Naive thymus-derived CD8-positive, alpha-beta T cell (primary cell): ENCODE results near the gene RAB29. TPM values are rescaled to one million over a fixed set of nuclear protein-coding genes. Genes with fewer than 3 reads are reported as not detected.
A peak's percentile ranks its signal among the peaks of the same experiment; 100 is the strongest.

Source experiments
- ATAC-seq, 2 donors: fragments of 150-1000 bp; cut with Tn5 transposase in 1 of 2; sonication (Bioruptor Pico), chemical (Tn5 transposase) in 1 of 2; 1 replicate in 1 of 2; 2 replicates in 1 of 2; pipeline ENCODE4 v1.10.0; 2021; ENCODE audit warnings: mild to moderate bottlenecking in 2 of 2, moderate library complexity in 2 of 2
- POLR2A ChIA-PET: fragments of 350-600 bp; sonication (Branson Sonifier 250); formaldehyde crosslinking; loops from one replicate; lab custom pipeline; 2021; ENCODE audit warnings: antibody characterized with exemption; lab: Charles Lee
- DNase-seq, 10 donors: peaks; one replicate each; pipeline versions ENCODE4 v3.0.0 to v3.0.0-alpha.2; 2020 to 2022
- H3K27ac Mint-ChIP-seq, 10 donors: one replicate each; pipeline ENCODE4 v1.8.0; 2020 to 2022; ENCODE audit warnings: mild to moderate bottlenecking in 10 of 10, mixed read lengths in 10 of 10, moderate library complexity in 4 of 10, inconsistent platforms in 1 of 10
- H3K27me3 Mint-ChIP-seq, 5 donors: one replicate each; pipeline ENCODE4 v1.8.0; 2021 to 2022; ENCODE audit warnings: mixed read lengths in 5 of 5
- H3K36me3 Mint-ChIP-seq, 3 donors: one replicate each; pipeline ENCODE4 v1.8.0; 2020 to 2022; ENCODE audit warnings: mixed read lengths in 3 of 3, mild to moderate bottlenecking in 2 of 3, inconsistent platforms in 1 of 3
- H3K4me1 Mint-ChIP-seq, 4 donors: one replicate each; pipeline ENCODE4 v1.8.0; 2021 to 2022; ENCODE audit warnings: mixed read lengths in 4 of 4
- H3K4me3 Mint-ChIP-seq, 10 donors: one replicate each; pipeline ENCODE4 v1.8.0; 2020 to 2022; ENCODE audit warnings: mild to moderate bottlenecking in 10 of 10, mixed read lengths in 10 of 10, moderate library complexity in 6 of 10, inconsistent platforms in 1 of 10
- H3K9me3 Mint-ChIP-seq, 9 donors: one replicate each; pipeline ENCODE4 v1.8.0; 2020 to 2022; ENCODE audit warnings: mixed read lengths in 9 of 9, mild to moderate bottlenecking in 3 of 9, inconsistent platforms in 1 of 9, moderate library complexity in 1 of 9
- polyA plus RNA-seq, 3 donors: library from polyadenylated mRNA; unstranded; fragments of 300-500 nt; fragmentation: Illumina TruSeq; gene quantifications; one replicate each; pipeline ENCODE4 v1.2.3, GENCODE V29; 2021
- total RNA-seq, 8 experiments: library from RNA in 2 of 8; stranded (reverse) in 2 of 8; gene quantifications; one replicate each; pipeline ENCODE4 v1.2.3 and lab custom pipeline; 2021 to 2026

Gene RAB29
- total and polyA plus RNA-seq, 5 experiments from 2014 or later: 50.2 to 113 (median 71.3) TPM

DNA sequence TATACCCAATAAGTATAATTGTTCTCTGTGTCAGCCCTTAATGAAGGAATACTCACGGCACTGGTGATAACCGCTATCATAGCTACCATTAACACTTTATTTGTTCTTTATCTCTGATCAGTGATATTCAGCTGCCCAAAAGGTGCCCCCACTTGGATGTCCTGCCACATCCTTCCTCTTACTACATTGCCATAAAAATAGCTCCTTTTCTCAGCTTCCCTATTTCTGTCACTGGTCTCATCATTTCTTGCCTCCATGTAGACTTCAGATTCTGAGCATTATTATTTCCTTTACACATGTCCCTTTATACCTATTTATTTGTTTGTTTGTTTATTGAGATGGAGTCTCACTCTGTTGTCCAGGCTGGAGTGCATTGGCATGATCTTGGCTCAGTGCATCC is 2.7 kb upstream of the RAB29 start:
- no peaks in the 10 kb centered on the region for H3K27me3 Mint-ChIP-seq
- no peaks in the 10 kb centered on the region for H3K36me3 Mint-ChIP-seq
- ATAC-seq (no peak), DNase-seq (no peak)
- POLR2A ChIA-PET: interaction anchor here (5.5 kb wide), 1 partner anchor 28 kb away, joined by 84 read pairs; the partner anchor contains the start of gene NUCKS1
- no peak overlapping the region for H3K4me3 Mint-ChIP-seq
- H3K27ac Mint-ChIP-seq: peak overlapping the region in 6 of 10 donors; percentile 3 to 85 (median 57)
- H3K4me1 Mint-ChIP-seq: peaks cover 18 to 53% (median 41%) of the 10 kb centered on the region in 4 donors
- no peaks in the 10 kb centered on the region for H3K9me3 Mint-ChIP-seq

DNA sequence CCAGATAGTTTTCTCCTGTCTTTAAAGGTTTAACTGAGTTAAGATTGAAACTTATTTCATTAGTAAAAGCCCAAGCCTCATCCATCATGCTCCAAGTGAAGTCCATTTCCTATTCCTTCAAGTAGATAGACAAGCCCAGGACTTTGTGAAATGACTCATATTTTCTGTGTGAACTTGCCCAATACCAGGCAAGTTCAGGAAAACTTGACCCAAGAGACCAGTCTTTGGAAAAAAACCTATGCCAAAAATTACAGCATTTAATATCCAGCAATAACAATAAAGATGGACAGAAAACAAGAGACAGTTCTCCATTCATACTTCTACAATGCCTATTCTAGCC is 405 bp upstream of the RAB29 start:
- peaks cover 25 to 66% (median 56%) of the 10 kb centered on the region in 4 donors for H3K4me1 Mint-ChIP-seq

GRCh38 chr1:205774198-205775014 is 876 bp downstream of the RAB29 start:
- H3K4me3 Mint-ChIP-seq: peak overlapping the region; percentile 89 to 99 (median 94)
- H3K9me3 Mint-ChIP-seq: no peaks in the 10 kb centered on the region
- H3K4me1 Mint-ChIP-seq: peaks cover 28 to 68% (median 63%) of the 10 kb centered on the region in 4 donors
- POLR2A ChIA-PET: interaction anchor here (0.5 to 5.5 kb wide), 14 partner anchors 9 to 173 kb away, joined by 3 to 84 read pairs (median 6); partner anchors contain the start of genes ELK4, NUCKS1 and SLC41A1
- H3K27ac Mint-ChIP-seq: peak overlapping the region; percentile 97 to 98 (median 98)
- DNase-seq: peak; percentile 9 to 69 (median 38)
- peaks cover 0 to 15% (median 15%) of the 10 kb centered on the region in 3 donors for H3K36me3 Mint-ChIP-seq
- ATAC-seq: peak; percentile 17 to 28
- H3K27me3 Mint-ChIP-seq: no peaks in the 10 kb centered on the region

More for the DNA sequence above, 405 bp upstream of the RAB29 start:
- Mint-ChIP-seq H3K27ac (peak overlapping the region; percentile 97 to 98 (median 98)), H3K27me3 (no peaks in the 10 kb centered on the region), H3K4me3 (peak overlapping the region; percentile 89 to 99 (median 94)), H3K9me3 (no peaks in the 10 kb centered on the region), H3K36me3 (peaks cover 0 to 3% (median 2%) of the 10 kb centered on the region in 3 donors)
- ATAC-seq (no peak), DNase-seq (no peak)
- POLR2A ChIA-PET: interaction anchor here (0.7 to 5.5 kb wide), 8 partner anchors 16 to 174 kb away, joined by 4 to 84 read pairs (median 8); partner anchors contain the start of genes ELK4, NUCKS1 and SLC41A1

GRCh38 chr1:205772607-205773032 is 2.7 kb downstream of the RAB29 start:
- no peaks in the 10 kb centered on the region for H3K27me3 Mint-ChIP-seq
- peak overlapping the region in 9 of 10 donors; percentile 9 to 99 (median 92) for H3K4me3 Mint-ChIP-seq
- H3K4me1 Mint-ChIP-seq: peaks cover 28 to 62% (median 60%) of the 10 kb centered on the region in 4 donors
- peak overlapping the region; percentile 97 to 98 (median 98) for H3K27ac Mint-ChIP-seq
- no peak for DNase-seq
- no peaks in the 10 kb centered on the region for H3K9me3 Mint-ChIP-seq
- no peak for ATAC-seq
- POLR2A ChIA-PET: interaction anchor here (0.7 to 2.2 kb wide), 5 partner anchors 9 to 149 kb away, joined by 3 to 21 read pairs (median 5); partner anchors contain the start of genes NUCKS1 and SLC41A1
- peaks cover 0 to 33% (median 20%) of the 10 kb centered on the region in 3 donors for H3K36me3 Mint-ChIP-seq

- H3K4me3 Mint-ChIP-seq: peak overlapping the region in 2 of 10 donors; percentile 53 to 68
- ATAC-seq: no peak
- H3K27ac Mint-ChIP-seq: peak overlapping the region; percentile 33 to 98 (median 86)
- DNase-seq: no peak
- H3K27me3 Mint-ChIP-seq: no peaks in the 10 kb centered on the region
- peaks cover 27 to 59% (median 55%) of the 10 kb centered on the region in 4 donors for H3K4me1 Mint-ChIP-seq
- no peaks in the 10 kb centered on the region for H3K9me3 Mint-ChIP-seq
- H3K36me3 Mint-ChIP-seq: peaks cover 0 to 45% (median 20%) of the 10 kb centered on the region in 3 donors
- POLR2A ChIA-PET: interaction anchor here (2.2 kb wide), 1 partner anchor 21 kb away, joined by 21 read pairs; the partner anchor contains the start of gene NUCKS1
Measured at GRCh38 chr1:205770618-205771017, 4.7 kb downstream of the RAB29 start.

GRCh38 chr1:205769641-205770365 is 5.5 kb downstream of the RAB29 start:
- Mint-ChIP-seq H3K9me3 (no peaks in the 10 kb centered on the region), H3K4me3 (no peak overlapping the region), H3K36me3 (peaks cover 0 to 49% (median 20%) of the 10 kb centered on the region in 3 donors), H3K27me3 (no peaks in the 10 kb centered on the region), H3K4me1 (peaks cover 25 to 56% (median 49%) of the 10 kb centered on the region in 4 donors), H3K27ac (peak overlapping the region in 7 of 10 donors; percentile 23 to 98 (median 75))
- POLR2A ChIA-PET: interaction anchor here (1.0 kb wide), 1 partner anchor 20 kb away, joined by 4 read pairs; the partner anchor contains the start of gene NUCKS1
- no peak for DNase-seq
- ATAC-seq: no peak

- DNase-seq (no peak), ATAC-seq (no peak)
- H3K9me3 Mint-ChIP-seq: no peaks in the 10 kb centered on the region
- peak overlapping the region in 5 of 10 donors; percentile 4 to 61 (median 35) for H3K27ac Mint-ChIP-seq
- peaks cover 16 to 36% (median 25%) of the 10 kb centered on the region in 4 donors for H3K4me1 Mint-ChIP-seq
- no peak overlapping the region for H3K4me3 Mint-ChIP-seq
- POLR2A ChIA-PET: no interaction called here
- no peaks in the 10 kb centered on the region for H3K27me3 Mint-ChIP-seq
- H3K36me3 Mint-ChIP-seq: peaks cover 0 to 49% (median 20%) of the 10 kb centered on the region in 3 donors
Measured at GRCh38 chr1:205767248-205767647, 8.0 kb downstream of the RAB29 start.

DNA sequence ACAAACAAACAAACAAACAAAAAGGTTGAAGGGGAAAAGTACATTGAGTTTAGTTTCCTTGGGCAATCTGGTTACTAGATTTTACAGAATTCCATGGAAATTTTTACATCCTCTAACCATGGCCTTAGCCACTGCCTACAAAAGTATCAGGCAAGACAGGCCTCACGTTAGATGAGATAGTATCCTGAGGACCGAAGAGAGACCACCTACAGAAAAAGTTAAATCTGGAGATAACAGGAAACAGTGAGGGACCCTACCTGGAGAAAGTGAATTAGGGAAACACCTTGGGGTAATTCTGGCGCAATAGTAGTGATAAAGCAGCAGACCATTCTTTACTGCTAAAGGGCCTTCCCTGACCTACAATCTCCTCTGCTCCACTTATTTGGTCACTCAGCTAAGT is 8.7 kb downstream of the RAB29 start:
- no peaks in the 10 kb centered on the region for H3K9me3 Mint-ChIP-seq
- H3K27ac Mint-ChIP-seq: peak overlapping the region in 5 of 10 donors; percentile 21 to 85 (median 61)
- H3K4me1 Mint-ChIP-seq: peaks cover 10 to 30% (median 18%) of the 10 kb centered on the region in 4 donors
- no peaks in the 10 kb centered on the region for H3K27me3 Mint-ChIP-seq
- H3K4me3 Mint-ChIP-seq: no peak overlapping the region
- no peak for DNase-seq
- H3K36me3 Mint-ChIP-seq: peaks cover 0 to 49% (median 20%) of the 10 kb centered on the region in 3 donors
- no peak for ATAC-seq
- POLR2A ChIA-PET: interaction anchor here (1.2 to 2.0 kb wide), 2 partner anchors 10 to 17 kb away, joined by 5 to 7 read pairs; partner anchors contain the start of gene NUCKS1

DNA sequence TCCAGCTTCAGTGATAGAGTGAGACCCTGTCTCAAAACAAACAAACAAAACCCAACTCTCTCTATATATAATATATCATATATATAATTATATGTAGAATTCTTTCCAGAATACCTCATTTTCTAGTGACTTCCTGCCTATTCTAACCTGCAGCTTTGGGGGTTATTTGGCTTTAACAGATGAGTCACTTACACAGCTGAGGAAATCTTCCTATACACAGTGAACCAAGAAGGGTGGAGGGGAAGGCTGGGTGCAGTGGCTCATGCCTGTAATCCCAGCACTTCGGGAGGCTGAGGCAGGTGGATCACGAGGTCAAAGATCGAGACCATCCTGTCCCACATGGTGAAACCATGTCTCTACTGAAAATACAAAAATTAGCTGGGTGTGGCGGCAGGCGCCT is 9.2 kb downstream of the RAB29 start:
- POLR2A ChIA-PET: interaction anchor here (1.2 to 2.0 kb wide), 3 partner anchors 9 to 17 kb away, joined by 3 to 7 read pairs (median 5); partner anchors contain the start of genes NUCKS1 and RAB29
- Mint-ChIP-seq H3K4me3 (no peak overlapping the region), H3K27me3 (no peaks in the 10 kb centered on the region), H3K27ac (peak overlapping the region in 6 of 10 donors; percentile 37 to 85 (median 63)), H3K9me3 (no peaks in the 10 kb centered on the region), H3K4me1 (peaks cover 6 to 24% (median 14%) of the 10 kb centered on the region in 4 donors), H3K36me3 (peaks cover 0 to 49% (median 20%) of the 10 kb centered on the region in 3 donors)
- DNase-seq: no peak
- ATAC-seq: no peak

- Mint-ChIP-seq H3K27ac (peak overlapping the region in 5 of 10 donors; percentile 6 to 60 (median 29)), H3K27me3 (no peaks in the 10 kb centered on the region), H3K4me3 (no peak overlapping the region), H3K36me3 (peaks cover 0 to 36% (median 7%) of the 10 kb centered on the region in 3 donors), H3K9me3 (no peaks in the 10 kb centered on the region), H3K4me1 (peaks cover 3 to 12% (median 8%) of the 10 kb centered on the region in 4 donors)
- DNase-seq: no peak
- POLR2A ChIA-PET: interaction anchor here (1.4 to 2.0 kb wide), 2 partner anchors 10 to 15 kb away, joined by 3 to 7 read pairs; partner anchors contain the start of genes NUCKS1 and RAB29
- no peak for ATAC-seq
Measured at GRCh38 chr1:205764578-205764977, 10.7 kb downstream of the RAB29 start.

DNA sequence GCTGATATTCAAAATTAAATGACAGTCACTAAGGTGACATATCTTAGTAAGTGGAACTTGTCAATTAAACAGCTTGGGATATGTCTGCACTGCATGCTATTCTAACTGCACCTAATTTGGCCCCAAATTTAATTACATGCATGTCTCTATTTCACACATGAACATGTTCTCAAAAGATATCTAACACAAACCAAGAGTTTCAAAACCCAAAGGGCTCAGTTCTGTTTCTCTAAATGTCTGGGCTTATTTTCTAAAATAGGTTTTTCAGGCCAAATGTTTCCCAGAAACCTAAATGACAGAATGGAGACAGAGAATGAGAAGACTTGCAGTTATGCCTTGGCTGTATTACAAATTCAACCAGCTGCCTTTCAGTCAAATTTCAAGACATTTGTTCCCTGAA is 11.3 kb downstream of the RAB29 start:
- Mint-ChIP-seq H3K4me1 (peaks cover 3 to 11% (median 7%) of the 10 kb centered on the region in 4 donors), H3K4me3 (no peak overlapping the region), H3K36me3 (peaks cover 0 to 30% (median 1%) of the 10 kb centered on the region in 3 donors), H3K9me3 (no peaks in the 10 kb centered on the region), H3K27ac (peak overlapping the region in 2 of 10 donors; percentile 35 to 37), H3K27me3 (no peaks in the 10 kb centered on the region)
- no peak for DNase-seq
- POLR2A ChIA-PET: interaction anchor here (0.8 to 1.0 kb wide), 2 partner anchors 9 to 15 kb away, joined by 3 to 4 read pairs; no protein-coding TSS in a partner anchor
- ATAC-seq: no peak
